Measurements from ENCODE around the gene PXDC1. TPM values are rescaled to one million over a fixed set of nuclear protein-coding genes. Genes with fewer than 3 reads are reported as not detected.

PXDC1 gene
- total RNA-seq, 1 donor from 2014 or later = 64.5 TPM

DNA sequence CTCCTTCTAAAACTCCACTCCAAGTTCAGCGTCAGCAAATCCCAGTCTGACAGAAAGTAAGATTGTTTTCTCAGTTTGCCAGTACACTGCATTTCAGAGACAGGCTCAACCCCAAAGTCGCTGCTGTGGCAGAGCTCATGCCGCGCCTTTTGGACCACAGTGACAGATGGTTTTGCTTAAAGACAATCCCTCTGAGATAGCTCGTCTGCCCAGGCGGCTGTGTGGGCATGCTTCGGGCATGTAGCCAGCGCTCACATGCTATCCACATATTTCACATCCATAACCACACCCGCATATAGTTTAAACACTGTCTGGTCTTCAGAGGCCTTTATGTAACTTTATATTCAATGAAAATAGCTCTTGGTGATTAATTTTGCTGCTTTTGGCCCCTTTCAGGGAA is 14.7 kb upstream of the PXDC1 start:
- Histone ChIP-seq H3K4me3 (ENCODE audit: low read depth, low read length) (no peak overlapping the region), H3K36me3 (ENCODE audit: control insufficient read depth, insufficient read depth, low read length) (no peaks in the 10 kb centered on the region), H3K27me3 (ENCODE audit: control insufficient read depth, insufficient read depth, low read length) (no peaks in the 10 kb centered on the region)
- DNase-seq (ENCODE audit: low read depth) = peak; percentile 72
- TF ChIP-seq, protein P1, sequence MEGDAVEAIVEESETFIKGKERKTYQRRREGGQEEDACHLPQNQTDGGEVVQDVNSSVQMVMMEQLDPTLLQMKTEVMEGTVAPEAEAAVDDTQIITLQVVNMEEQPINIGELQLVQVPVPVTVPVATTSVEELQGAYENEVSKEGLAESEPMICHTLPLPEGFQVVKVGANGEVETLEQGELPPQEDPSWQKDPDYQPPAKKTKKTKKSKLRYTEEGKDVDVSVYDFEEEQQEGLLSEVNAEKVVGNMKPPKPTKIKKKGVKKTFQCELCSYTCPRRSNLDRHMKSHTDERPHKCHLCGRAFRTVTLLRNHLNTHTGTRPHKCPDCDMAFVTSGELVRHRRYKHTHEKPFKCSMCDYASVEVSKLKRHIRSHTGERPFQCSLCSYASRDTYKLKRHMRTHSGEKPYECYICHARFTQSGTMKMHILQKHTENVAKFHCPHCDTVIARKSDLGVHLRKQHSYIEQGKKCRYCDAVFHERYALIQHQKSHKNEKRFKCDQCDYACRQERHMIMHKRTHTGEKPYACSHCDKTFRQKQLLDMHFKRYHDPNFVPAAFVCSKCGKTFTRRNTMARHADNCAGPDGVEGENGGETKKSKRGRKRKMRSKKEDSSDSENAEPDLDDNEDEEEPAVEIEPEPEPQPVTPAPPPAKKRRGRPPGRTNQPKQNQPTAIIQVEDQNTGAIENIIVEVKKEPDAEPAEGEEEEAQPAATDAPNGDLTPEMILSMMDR (IDR thresholded peaks at IDR 0.05; ENCODE audit: insufficient read depth, low read length, severe bottlenecking) = no peak
- no peak for FAIRE-seq

DNA sequence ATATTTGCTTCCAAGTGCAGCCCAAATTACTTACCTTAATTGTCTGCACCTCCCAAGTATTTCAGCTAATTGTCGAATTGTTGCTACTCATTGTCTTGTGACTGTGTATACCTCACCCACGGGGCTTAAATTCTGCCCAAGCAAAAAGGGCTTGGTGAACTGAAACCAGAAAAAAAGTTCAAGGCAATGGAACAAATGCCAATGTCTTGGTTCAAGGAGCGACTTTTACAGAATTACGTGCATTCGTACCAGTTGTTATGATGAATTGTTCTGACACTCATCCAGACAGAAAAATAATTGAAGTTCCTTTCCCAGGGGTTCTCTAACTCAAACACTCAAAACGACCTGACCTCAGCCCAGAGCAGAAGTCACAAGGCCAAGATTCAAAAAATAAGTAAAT is 13.9 kb upstream of the PXDC1 start:
- Histone ChIP-seq H3K27me3 (ENCODE audit: control insufficient read depth, insufficient read depth, low read length) (no peaks in the 10 kb centered on the region), H3K4me3 (ENCODE audit: low read depth, low read length) (no peak overlapping the region), H3K36me3 (ENCODE audit: control insufficient read depth, insufficient read depth, low read length) (no peaks in the 10 kb centered on the region)
- TF ChIP-seq, protein P1 (IDR thresholded peaks at IDR 0.05; ENCODE audit: insufficient read depth, low read length, severe bottlenecking) = no peak
- FAIRE-seq = no peak
- no peak for DNase-seq (ENCODE audit: low read depth)

DNA sequence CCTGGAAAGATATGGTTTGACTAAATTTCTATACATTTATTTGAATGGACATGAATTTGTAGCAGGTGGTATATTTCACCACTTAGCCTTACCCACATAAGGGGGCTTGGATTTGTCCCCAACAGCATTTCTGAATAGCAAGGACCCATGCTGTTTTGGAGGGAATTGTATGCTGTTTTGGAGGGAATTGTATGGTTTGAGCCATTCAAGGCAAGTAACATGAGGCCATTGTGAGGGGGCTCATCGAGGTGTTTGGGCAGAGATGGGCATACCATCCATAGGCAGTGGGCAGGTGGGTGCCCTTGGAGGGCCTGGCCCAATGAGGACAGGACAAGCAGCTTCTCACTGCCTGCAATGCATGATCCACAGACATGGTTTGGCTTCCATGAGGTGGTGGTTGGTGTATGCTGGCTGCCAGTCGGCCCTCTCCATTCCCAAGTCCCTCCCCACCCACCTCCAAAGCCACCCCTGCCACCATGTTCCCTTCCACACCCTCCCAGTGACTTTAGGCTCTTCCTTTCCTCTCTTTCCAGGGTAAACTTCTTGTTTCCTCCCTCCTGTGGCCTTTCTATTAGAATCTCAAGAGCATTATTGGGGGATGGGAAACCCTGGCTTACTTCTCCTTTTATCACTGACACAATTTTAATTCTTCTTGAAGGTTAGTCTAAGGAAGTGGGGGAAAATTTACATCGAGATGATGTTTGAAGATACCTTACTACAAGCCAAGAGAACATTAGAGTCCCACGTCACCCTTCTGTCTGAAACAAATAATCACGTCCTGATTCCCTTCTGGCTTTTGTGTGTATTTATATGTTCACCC is 13.2 kb upstream of the PXDC1 start:
- Histone ChIP-seq H3K27me3 (ENCODE audit: control insufficient read depth, insufficient read depth, low read length) (no peaks in the 10 kb centered on the region), H3K4me3 (ENCODE audit: low read depth, low read length) (no peak overlapping the region), H3K36me3 (ENCODE audit: control insufficient read depth, insufficient read depth, low read length) (no peaks in the 10 kb centered on the region)
- no peak for FAIRE-seq
- TF ChIP-seq, protein P1 (IDR thresholded peaks at IDR 0.05; ENCODE audit: insufficient read depth, low read length, severe bottlenecking) = no peak
- no peak for DNase-seq (ENCODE audit: low read depth)

DNA sequence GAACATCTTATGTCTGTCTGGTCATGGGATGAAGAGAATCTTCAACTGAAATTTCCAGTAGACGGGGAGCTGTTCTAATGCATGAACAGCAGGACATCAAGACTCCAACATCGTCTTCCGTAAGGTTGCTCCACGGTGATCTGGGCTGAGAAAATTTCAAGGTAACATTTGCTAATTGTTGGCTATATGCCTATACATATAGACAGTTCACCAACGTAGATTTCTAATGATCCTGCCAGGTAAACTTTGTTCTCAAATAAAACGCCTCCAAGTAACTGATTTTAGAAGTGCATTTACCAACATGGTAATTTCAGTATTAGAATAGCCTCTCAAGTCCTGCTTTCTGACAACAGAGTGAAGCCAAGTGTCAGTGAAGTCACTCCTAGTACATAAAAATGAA is 11.3 kb upstream of the PXDC1 start:
- FAIRE-seq (no peak), DNase-seq (ENCODE audit: low read depth) (no peak)
- TF ChIP-seq, protein P1 (IDR thresholded peaks at IDR 0.05; ENCODE audit: insufficient read depth, low read length, severe bottlenecking) = no peak
- H3K27me3 ChIP-seq (ENCODE audit: control insufficient read depth, insufficient read depth, low read length) = no peaks in the 10 kb centered on the region
- no peak overlapping the region for H3K4me3 ChIP-seq (ENCODE audit: low read depth, low read length)
- no peaks in the 10 kb centered on the region for H3K36me3 ChIP-seq (ENCODE audit: control insufficient read depth, insufficient read depth, low read length)

DNA sequence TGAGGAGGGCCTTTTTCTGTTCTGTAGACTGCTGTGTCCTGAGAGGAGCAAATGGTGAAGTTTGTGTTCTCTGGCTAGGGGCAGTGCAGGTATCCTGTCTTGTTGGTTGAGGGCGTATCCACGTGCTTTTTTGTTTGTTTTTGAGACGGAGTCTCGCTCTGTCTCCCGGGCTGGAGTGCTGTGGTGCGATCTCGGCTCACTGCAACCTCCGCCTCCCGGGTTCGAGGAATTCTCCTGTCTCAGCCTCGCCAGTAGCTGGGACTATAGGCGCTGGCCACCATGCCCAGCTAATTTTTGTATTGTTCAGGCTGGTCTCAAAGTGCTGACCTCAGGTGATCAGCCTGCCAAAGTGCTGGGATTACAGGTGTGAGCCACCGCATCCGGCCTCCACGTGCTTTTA is 10.8 kb upstream of the PXDC1 start:
- H3K4me3 ChIP-seq (ENCODE audit: low read depth, low read length) = no peak overlapping the region
- H3K27me3 ChIP-seq (ENCODE audit: control insufficient read depth, insufficient read depth, low read length) = no peaks in the 10 kb centered on the region
- FAIRE-seq (no peak), DNase-seq (ENCODE audit: low read depth) (no peak)
- TF ChIP-seq, protein P1 (IDR thresholded peaks at IDR 0.05; ENCODE audit: insufficient read depth, low read length, severe bottlenecking) = no peak
- no peaks in the 10 kb centered on the region for H3K36me3 ChIP-seq (ENCODE audit: control insufficient read depth, insufficient read depth, low read length)

DNA sequence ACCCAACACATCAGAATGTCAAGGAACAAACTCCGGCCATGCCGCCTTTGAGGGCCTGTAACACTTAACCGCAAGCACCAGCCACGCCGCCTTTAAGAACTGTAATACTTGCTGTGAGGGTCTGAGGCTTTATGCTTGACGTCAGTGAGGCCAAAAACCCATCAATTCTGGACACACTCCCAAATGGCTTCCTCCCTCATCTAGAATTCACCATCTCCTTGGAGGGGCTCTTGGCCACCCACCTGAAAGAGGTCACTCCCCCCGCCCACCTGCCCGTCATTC is 10.4 kb upstream of the PXDC1 start:
- FAIRE-seq (no peak), DNase-seq (ENCODE audit: low read depth) (no peak)
- no peak overlapping the region for H3K4me3 ChIP-seq (ENCODE audit: low read depth, low read length)
- H3K27me3 ChIP-seq (ENCODE audit: control insufficient read depth, insufficient read depth, low read length) = no peaks in the 10 kb centered on the region
- no peaks in the 10 kb centered on the region for H3K36me3 ChIP-seq (ENCODE audit: control insufficient read depth, insufficient read depth, low read length)
- TF ChIP-seq, protein P1 (IDR thresholded peaks at IDR 0.05; ENCODE audit: insufficient read depth, low read length, severe bottlenecking) = no peak
